Measurements from ENCODE around the gene INSIG2.

DNA sequence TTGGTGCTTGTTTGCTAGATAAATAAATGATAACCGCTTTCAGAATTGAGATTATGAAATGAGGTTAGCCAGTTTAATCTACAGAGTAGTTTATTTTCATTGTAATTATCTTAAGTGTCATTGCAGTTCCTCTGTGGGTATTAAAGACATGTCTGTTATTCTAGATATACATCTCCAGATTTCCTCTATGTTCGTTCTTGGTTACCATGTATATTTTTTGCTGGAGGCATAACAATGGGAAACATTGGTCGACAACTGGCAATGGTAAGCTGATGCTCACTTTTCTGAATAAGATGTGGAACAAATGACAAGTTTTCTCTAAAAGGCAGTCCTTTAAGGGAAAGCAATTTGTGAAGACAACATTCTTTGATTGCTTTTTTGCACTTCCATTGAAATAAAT is 18.7 kb downstream of the INSIG2 start:
- TF ChIP-seq, protein P1, sequence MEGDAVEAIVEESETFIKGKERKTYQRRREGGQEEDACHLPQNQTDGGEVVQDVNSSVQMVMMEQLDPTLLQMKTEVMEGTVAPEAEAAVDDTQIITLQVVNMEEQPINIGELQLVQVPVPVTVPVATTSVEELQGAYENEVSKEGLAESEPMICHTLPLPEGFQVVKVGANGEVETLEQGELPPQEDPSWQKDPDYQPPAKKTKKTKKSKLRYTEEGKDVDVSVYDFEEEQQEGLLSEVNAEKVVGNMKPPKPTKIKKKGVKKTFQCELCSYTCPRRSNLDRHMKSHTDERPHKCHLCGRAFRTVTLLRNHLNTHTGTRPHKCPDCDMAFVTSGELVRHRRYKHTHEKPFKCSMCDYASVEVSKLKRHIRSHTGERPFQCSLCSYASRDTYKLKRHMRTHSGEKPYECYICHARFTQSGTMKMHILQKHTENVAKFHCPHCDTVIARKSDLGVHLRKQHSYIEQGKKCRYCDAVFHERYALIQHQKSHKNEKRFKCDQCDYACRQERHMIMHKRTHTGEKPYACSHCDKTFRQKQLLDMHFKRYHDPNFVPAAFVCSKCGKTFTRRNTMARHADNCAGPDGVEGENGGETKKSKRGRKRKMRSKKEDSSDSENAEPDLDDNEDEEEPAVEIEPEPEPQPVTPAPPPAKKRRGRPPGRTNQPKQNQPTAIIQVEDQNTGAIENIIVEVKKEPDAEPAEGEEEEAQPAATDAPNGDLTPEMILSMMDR (IDR thresholded peaks at IDR 0.05), result no peak
- no peak for TF ChIP-seq EP300 (IDR thresholded peaks at IDR 0.05)
